K562 (cell line): ENCODE results near the gene BRWD1. TPM values are rescaled to one million over a fixed set of nuclear protein-coding genes. Genes with fewer than 3 reads are reported as not detected.

ENCODE experiments used
- CC2D1A ChIP-seq: fragments of 450-650 bp; IDR thresholded peaks from 2 replicates; pipeline ENCODE4 v1.6.1; 2017; ENCODE audit warnings: mild to moderate bottlenecking
- CREM ChIP-seq: IDR thresholded peaks from 2 replicates; pipeline ENCODE4 v1.6.1; 2014; ENCODE audit warnings: antibody characterized with exemption, low read depth
- HNRNPH1 ChIP-seq: fragments of 200-400 bp; formaldehyde crosslinking; optimal IDR thresholded peaks from 2 replicates; pipeline ENCODE3; 2017; ENCODE audit warnings: low read depth, mild to moderate bottlenecking, low read length, moderate library complexity
- HSF4 ChIP-seq: fragments of 250-450 bp; sonication (Bioruptor Pico); IDR thresholded peaks from 2 replicates; pipeline ENCODE4 v2.1.2; 2022; ENCODE audit warnings: mild to moderate bottlenecking, moderate library complexity, borderline replicate concordance
- IFI16 ChIP-seq: fragments of 250-450 bp; sonication (Bioruptor Pico); IDR thresholded peaks from 2 replicates; pipeline ENCODE4 v2.1.2; 2022; ENCODE audit warnings: mild to moderate bottlenecking, inconsistent platforms
- L3MBTL2 ChIP-seq: fragments of 450-650 bp; IDR thresholded peaks from 2 replicates; pipeline ENCODE4 v1.6.1; 2016; ENCODE audit warnings: mild to moderate bottlenecking, moderate library complexity
- NELFE ChIP-seq: IDR thresholded peaks from 2 replicates; pipeline ENCODE4 v1.6.1; 2011; ENCODE audit warnings: mild to moderate bottlenecking; ENCODE audit not compliant: insufficient read depth, insufficient read length
- NFXL1 ChIP-seq: fragments of 450-650 bp; formaldehyde crosslinking; IDR thresholded peaks from 2 replicates; pipeline ENCODE4 v1.4.0; 2021; ENCODE audit warnings: mild to moderate bottlenecking
- NR3C1 ChIP-seq: sonication (generic); formaldehyde crosslinking; IDR thresholded peaks from 2 replicates; pipeline ENCODE4 v1.8.1; 2022; ENCODE audit warnings: missing genetic modification reagents
- PRMT5 ChIP-seq: sonication (generic); formaldehyde crosslinking; IDR thresholded peaks from 2 replicates; pipeline ENCODE4 v1.5.0; 2020; ENCODE audit warnings: missing genetic modification reagents
- SIN3B ChIP-seq: fragments of 450-650 bp; IDR thresholded peaks from 2 replicates; pipeline ENCODE4 v1.6.1; 2017; ENCODE audit warnings: low read depth, mild to moderate bottlenecking, moderate library complexity
- SLC30A9 ChIP-seq: fragments of 250-450 bp; sonication (Bioruptor Pico); IDR thresholded peaks from 2 replicates; pipeline ENCODE4 v1.8.0; 2022; ENCODE audit warnings: mild to moderate bottlenecking, moderate library complexity
- SMARCA5 ChIP-seq: fragments of 450-650 bp; IDR thresholded peaks from 2 replicates; pipeline ENCODE4 v1.6.1; 2016
- SMARCE1 ChIP-seq: fragments of 450-650 bp; IDR thresholded peaks from 2 replicates; pipeline ENCODE4 v1.7.1; 2016; ENCODE audit warnings: mild to moderate bottlenecking
- SNIP1 ChIP-seq: fragments of 450-650 bp; IDR thresholded peaks from 2 replicates; pipeline ENCODE4 v1.7.1; 2017; ENCODE audit warnings: low read depth, mild to moderate bottlenecking
- TCF7 ChIP-seq: sonication (generic); IDR thresholded peaks from 2 replicates; pipeline ENCODE4 v1.6.1; 2016; ENCODE audit warnings: antibody characterized with exemption, borderline replicate concordance
- TCF7L2 ChIP-seq: fragments of 150-350 bp; IDR thresholded peaks from 2 replicates; pipeline ENCODE4 v1.6.1; 2016; ENCODE audit warnings: low read depth, mild to moderate bottlenecking, low read length, moderate library complexity
- TEAD4 ChIP-seq, 2 experiments: sonication (generic) in 1 of 2; formaldehyde crosslinking in 1 of 2; IDR thresholded peaks; 2 replicates each; pipeline versions ENCODE4 v1.6.1 to v1.8.0; 2012 to 2022; ENCODE audit warnings: borderline replicate concordance in 1 of 2, inconsistent platforms in 1 of 2, low read length in 1 of 2, mild to moderate bottlenecking in 1 of 2, missing genetic modification reagents in 1 of 2
- THRB ChIP-seq: fragments of 450-650 bp; formaldehyde crosslinking; conservative IDR thresholded peaks from 2 replicates; pipeline ENCODE4 v1.4.0; 2022; ENCODE audit warnings: mild to moderate bottlenecking, missing genetic modification characterization
- TSC22D4 ChIP-seq: fragments of 450-650 bp; IDR thresholded peaks from 2 replicates; pipeline ENCODE4 v1.6.1; 2016; ENCODE audit warnings: missing genetic modification characterization, missing biosample characterization, control low read depth
- ZKSCAN1 ChIP-seq: fragments of 150-350 bp; IDR thresholded peaks from 2 replicates; pipeline ENCODE4 v1.6.1; 2016; ENCODE audit warnings: low read depth, low read length
- ZNF184 ChIP-seq: sonication (generic); formaldehyde crosslinking; IDR thresholded peaks from 2 replicates; pipeline ENCODE4 v1.5.0; 2020; ENCODE audit warnings: missing genetic modification reagents
- ZNF3 ChIP-seq: fragments of 250-450 bp; sonication (Bioruptor Pico); IDR thresholded peaks from 2 replicates; pipeline ENCODE4 v1.5.0; 2021; ENCODE audit warnings: mild to moderate bottlenecking, moderate library complexity
- ZNF717 ChIP-seq: fragments of 250-450 bp; sonication (Bioruptor Pico); IDR thresholded peaks from 2 replicates; pipeline ENCODE4 v1.5.0; 2021
- polyA plus RNA-seq, 8 experiments: library from polyadenylated mRNA; depleted of rRNA in 4 of 8; stranded (reverse) in 5 of 8; unstranded in 3 of 8; fragments of >200 nt; fragmentation: Nextera tagmentation in 2 of 8; fragmentation: Illumina TruSeq in 1 of 8; extraction: Ambion mirVana in 2 of 8; extraction: Trizol in 1 of 8; gene quantifications; 2 replicates each; pipeline versions ENCODE4 v1.2.1 to v1.2.3, GENCODE V29; 2011 to 2014; ENCODE audit warnings: inconsistent platforms in 1 of 8, missing spikeins in 1 of 8
- total RNA-seq, 7 experiments: library from RNA; depleted of rRNA in 6 of 7; stranded (reverse); fragments of >200 nt in 6 of 7; fragmentation: Illumina TruSeq in 2 of 7; extraction: Trizol in 2 of 7; gene quantifications; 2 replicates each; pipeline versions ENCODE4 v1.2.1 to v1.2.3, GENCODE V29; 2011 to 2021; ENCODE audit warnings: low replicate concordance in 1 of 7
- TF ChIP-seq, protein P1 (sequence below): IDR thresholded peaks from 2 replicates; pipeline ENCODE4 v1.6.1; 2016; ENCODE audit warnings: missing genetic modification characterization, missing compliant biosample characterization
- TF ChIP-seq, protein P2 (sequence below): fragments of 250-450 bp; sonication (Bioruptor Pico); IDR thresholded peaks from 2 replicates; pipeline ENCODE4 v1.8.0; 2022; ENCODE audit warnings: inconsistent platforms, mild to moderate bottlenecking, moderate library complexity, borderline replicate concordance

Gene BRWD1
- total and polyA plus RNA-seq, 9 of the 15 experiments (the other 6 are each of a cell fraction or from before 2014, with no cell fraction given), result 10.1 to 60.2 (median 34.1) TPM

GRCh38 chr21:39208624-39209333 lies 104.7 kb downstream of the BRWD1 start (continued):
- no peak for TF ChIP-seq SLC30A9 (CRISPR knock-in tag)
- no peak for TF ChIP-seq PRMT5
- no peak for TF ChIP-seq ZNF184 (CRISPR knock-in tag)
- TF ChIP-seq SMARCE1, result peak; percentile 68; the same call in 1 of the 2 replicates
- TF ChIP-seq NFXL1 (CRISPR knock-in tag), result peak; percentile 83
- no peak for TF ChIP-seq NELFE
- TF ChIP-seq HSF4 (CRISPR knock-in tag), result no peak
- TF ChIP-seq ZNF717 (CRISPR knock-in tag), result no peak
- TF ChIP-seq IFI16 (CRISPR knock-in tag), result no peak
- TF ChIP-seq HNRNPH1, result no peak
- TF ChIP-seq L3MBTL2, result peak; percentile 82
- TF ChIP-seq ZNF3 (CRISPR knock-in tag), result no peak
- no peak for TF ChIP-seq ZKSCAN1
- TF ChIP-seq CC2D1A, result no peak
- TF ChIP-seq TCF7L2, result no peak
- TF ChIP-seq, protein P1, sequence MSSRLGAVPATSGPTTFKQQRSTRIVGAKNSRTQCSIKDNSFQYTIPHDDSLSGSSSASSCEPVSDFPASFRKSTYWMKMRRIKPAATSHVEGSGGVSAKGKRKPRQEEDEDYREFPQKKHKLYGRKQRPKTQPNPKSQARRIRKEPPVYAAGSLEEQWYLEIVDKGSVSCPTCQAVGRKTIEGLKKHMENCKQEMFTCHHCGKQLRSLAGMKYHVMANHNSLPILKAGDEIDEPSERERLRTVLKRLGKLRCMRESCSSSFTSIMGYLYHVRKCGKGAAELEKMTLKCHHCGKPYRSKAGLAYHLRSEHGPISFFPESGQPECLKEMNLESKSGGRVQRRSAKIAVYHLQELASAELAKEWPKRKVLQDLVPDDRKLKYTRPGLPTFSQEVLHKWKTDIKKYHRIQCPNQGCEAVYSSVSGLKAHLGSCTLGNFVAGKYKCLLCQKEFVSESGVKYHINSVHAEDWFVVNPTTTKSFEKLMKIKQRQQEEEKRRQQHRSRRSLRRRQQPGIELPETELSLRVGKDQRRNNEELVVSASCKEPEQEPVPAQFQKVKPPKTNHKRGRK (tag), result no peak
- TF ChIP-seq, protein P2, sequence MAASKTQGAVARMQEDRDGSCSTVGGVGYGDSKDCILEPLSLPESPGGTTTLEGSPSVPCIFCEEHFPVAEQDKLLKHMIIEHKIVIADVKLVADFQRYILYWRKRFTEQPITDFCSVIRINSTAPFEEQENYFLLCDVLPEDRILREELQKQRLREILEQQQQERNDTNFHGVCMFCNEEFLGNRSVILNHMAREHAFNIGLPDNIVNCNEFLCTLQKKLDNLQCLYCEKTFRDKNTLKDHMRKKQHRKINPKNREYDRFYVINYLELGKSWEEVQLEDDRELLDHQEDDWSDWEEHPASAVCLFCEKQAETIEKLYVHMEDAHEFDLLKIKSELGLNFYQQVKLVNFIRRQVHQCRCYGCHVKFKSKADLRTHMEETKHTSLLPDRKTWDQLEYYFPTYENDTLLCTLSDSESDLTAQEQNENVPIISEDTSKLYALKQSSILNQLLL (CRISPR knock-in tag), result no peak
- no peak for TF ChIP-seq THRB (CRISPR knock-in tag)
- TF ChIP-seq SNIP1, result peak; percentile 3; the same call in 1 of the 2 replicates
- peak; percentile 80 for TF ChIP-seq CREM
- no peak for TF ChIP-seq NR3C1
- no peak for TF ChIP-seq SIN3B
- TF ChIP-seq SMARCA5, result no peak
- TF ChIP-seq TCF7, result no peak
- TF ChIP-seq TEAD4 (IDR thresholded peaks at IDR 0.05; ENCODE audit: low read length), result no peak
- no peak for TF ChIP-seq TEAD4 (CRISPR knock-in tag; IDR thresholded peaks at IDR 0.05; ENCODE audit: borderline replicate concordance)
- no peak for TF ChIP-seq TSC22D4
